ENCODE measurements around the gene RAB43.

DNA sequence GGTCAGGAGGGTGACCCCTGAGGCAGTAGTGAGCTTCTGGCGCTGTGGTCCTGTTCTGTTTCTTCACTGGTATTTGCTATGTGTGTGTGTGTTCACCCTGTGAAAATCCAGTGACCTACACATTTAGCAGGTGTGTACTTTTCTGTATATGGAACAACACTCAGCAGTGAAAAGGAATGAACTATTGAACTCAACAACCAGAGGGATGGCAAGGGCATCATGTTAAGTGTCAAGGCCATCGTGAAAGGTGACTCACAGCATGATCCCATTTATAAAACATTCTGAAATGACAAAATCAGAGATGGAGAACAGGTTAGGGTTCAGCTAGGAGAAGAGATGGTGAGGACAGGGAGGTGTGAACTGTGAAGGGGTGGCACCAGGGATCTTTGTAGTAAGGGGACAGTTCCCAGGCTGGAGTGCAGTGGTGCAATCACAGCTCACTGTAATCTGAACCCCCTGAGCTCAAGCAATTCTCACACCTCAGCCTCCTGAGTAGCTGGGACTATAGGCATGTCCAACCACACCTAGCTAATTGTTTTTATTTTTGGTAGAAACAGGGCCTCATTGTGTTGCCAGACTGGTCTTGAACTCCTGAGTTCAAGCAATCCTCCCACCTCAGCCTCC, 10.0 kb upstream of the RAB43 start:
- TF ChIP-seq, protein P1, sequence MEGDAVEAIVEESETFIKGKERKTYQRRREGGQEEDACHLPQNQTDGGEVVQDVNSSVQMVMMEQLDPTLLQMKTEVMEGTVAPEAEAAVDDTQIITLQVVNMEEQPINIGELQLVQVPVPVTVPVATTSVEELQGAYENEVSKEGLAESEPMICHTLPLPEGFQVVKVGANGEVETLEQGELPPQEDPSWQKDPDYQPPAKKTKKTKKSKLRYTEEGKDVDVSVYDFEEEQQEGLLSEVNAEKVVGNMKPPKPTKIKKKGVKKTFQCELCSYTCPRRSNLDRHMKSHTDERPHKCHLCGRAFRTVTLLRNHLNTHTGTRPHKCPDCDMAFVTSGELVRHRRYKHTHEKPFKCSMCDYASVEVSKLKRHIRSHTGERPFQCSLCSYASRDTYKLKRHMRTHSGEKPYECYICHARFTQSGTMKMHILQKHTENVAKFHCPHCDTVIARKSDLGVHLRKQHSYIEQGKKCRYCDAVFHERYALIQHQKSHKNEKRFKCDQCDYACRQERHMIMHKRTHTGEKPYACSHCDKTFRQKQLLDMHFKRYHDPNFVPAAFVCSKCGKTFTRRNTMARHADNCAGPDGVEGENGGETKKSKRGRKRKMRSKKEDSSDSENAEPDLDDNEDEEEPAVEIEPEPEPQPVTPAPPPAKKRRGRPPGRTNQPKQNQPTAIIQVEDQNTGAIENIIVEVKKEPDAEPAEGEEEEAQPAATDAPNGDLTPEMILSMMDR (IDR thresholded peaks at IDR 0.05), result no peak
- TF ChIP-seq, protein P2, sequence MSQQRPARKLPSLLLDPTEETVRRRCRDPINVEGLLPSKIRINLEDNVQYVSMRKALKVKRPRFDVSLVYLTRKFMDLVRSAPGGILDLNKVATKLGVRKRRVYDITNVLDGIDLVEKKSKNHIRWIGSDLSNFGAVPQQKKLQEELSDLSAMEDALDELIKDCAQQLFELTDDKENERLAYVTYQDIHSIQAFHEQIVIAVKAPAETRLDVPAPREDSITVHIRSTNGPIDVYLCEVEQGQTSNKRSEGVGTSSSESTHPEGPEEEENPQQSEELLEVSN (IDR thresholded peaks at IDR 0.05; ENCODE audit: borderline replicate concordance, low read depth), result no peak
- TF ChIP-seq, protein P3, sequence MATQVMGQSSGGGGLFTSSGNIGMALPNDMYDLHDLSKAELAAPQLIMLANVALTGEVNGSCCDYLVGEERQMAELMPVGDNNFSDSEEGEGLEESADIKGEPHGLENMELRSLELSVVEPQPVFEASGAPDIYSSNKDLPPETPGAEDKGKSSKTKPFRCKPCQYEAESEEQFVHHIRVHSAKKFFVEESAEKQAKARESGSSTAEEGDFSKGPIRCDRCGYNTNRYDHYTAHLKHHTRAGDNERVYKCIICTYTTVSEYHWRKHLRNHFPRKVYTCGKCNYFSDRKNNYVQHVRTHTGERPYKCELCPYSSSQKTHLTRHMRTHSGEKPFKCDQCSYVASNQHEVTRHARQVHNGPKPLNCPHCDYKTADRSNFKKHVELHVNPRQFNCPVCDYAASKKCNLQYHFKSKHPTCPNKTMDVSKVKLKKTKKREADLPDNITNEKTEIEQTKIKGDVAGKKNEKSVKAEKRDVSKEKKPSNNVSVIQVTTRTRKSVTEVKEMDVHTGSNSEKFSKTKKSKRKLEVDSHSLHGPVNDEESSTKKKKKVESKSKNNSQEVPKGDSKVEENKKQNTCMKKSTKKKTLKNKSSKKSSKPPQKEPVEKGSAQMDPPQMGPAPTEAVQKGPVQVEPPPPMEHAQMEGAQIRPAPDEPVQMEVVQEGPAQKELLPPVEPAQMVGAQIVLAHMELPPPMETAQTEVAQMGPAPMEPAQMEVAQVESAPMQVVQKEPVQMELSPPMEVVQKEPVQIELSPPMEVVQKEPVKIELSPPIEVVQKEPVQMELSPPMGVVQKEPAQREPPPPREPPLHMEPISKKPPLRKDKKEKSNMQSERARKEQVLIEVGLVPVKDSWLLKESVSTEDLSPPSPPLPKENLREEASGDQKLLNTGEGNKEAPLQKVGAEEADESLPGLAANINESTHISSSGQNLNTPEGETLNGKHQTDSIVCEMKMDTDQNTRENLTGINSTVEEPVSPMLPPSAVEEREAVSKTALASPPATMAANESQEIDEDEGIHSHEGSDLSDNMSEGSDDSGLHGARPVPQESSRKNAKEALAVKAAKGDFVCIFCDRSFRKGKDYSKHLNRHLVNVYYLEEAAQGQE (IDR thresholded peaks at IDR 0.05), result no peak
- no peak for TF ChIP-seq SREBF2 (IDR thresholded peaks at IDR 0.05)
- TF ChIP-seq JUNB (IDR thresholded peaks at IDR 0.05), result no peak
- TF ChIP-seq RAD21 (conservative IDR thresholded peaks at IDR 0.05 in 1 of 2, IDR thresholded peaks at IDR 0.05 in 1 of 2), result no peak
- TF ChIP-seq POLR2A (IDR thresholded peaks at IDR 0.05; ENCODE audit: low read length), result no peak
- TF ChIP-seq JUN (IDR thresholded peaks at IDR 0.05), result no peak
- no peak for TF ChIP-seq MAX (IDR thresholded peaks at IDR 0.05)
- TF ChIP-seq ESRRA (IDR thresholded peaks at IDR 0.05; ENCODE audit: borderline replicate concordance, low read length), result no peak
- TF ChIP-seq, protein P4, sequence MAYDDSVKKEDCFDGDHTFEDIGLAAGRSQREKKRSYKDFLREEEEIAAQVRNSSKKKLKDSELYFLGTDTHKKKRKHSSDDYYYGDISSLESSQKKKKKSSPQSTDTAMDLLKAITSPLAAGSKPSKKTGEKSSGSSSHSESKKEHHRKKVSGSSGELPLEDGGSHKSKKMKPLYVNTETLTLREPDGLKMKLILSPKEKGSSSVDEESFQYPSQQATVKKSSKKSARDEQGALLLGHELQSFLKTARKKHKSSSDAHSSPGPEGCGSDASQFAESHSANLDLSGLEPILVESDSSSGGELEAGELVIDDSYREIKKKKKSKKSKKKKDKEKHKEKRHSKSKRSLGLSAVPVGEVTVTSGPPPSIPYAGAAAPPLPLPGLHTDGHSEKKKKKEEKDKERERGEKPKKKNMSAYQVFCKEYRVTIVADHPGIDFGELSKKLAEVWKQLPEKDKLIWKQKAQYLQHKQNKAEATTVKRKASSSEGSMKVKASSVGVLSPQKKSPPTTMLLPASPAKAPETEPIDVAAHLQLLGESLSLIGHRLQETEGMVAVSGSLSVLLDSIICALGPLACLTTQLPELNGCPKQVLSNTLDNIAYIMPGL (CRISPR knock-in tag; IDR thresholded peaks at IDR 0.05; ENCODE audit: borderline replicate concordance), result no peak
- no peak for TF ChIP-seq FOSB (CRISPR knock-in tag; IDR thresholded peaks at IDR 0.05)
- TF ChIP-seq CEBPB (IDR thresholded peaks at IDR 0.05), result no peak
